ENCODE results near the gene KCNIP1.

The KCNIP1 gene

GRCh38 chr5:170623576-170624181, 119.9 kb downstream of the KCNIP1 start:
- Histone ChIP-seq H3K9ac (ENCODE audit: low read length) (no peak overlapping the region), H3K27me3 (ENCODE audit: insufficient read depth, low read length) (no peaks in the 10 kb centered on the region), H2BK12ac (ENCODE audit: low read length) (no peak overlapping the region), H3K14ac (ENCODE audit: low read length) (no peak overlapping the region), H2AK5ac (ENCODE audit: low read length) (no peak overlapping the region), H3K79me2 (ENCODE audit: control insufficient read depth, insufficient read depth, low read length, poor library complexity) (no peaks in the 10 kb centered on the region), H4K12ac (ENCODE audit: low read depth, low read length) (no peak overlapping the region), H4K8ac (ENCODE audit: low read depth, low read length) (no peak overlapping the region), H3K4me2 (ENCODE audit: low read length) (no peak overlapping the region), H2BK5ac (ENCODE audit: low read depth, low read length, poor library complexity) (no peak overlapping the region), H3K18ac (ENCODE audit: low read length) (no peak overlapping the region), H2AFZ (ENCODE audit: insufficient read depth, low read length, poor library complexity) (no peak overlapping the region), H2BK120ac (ENCODE audit: insufficient read depth, low read length, poor library complexity) (no peak overlapping the region), H3K4me1 (ENCODE audit: control insufficient read depth in 1 of 2, insufficient read depth in 2 of 2, low read length in 2 of 2) (no peaks in the 10 kb centered on the region), H4K91ac (ENCODE audit: low read depth, low read length) (no peak overlapping the region), H3K4me3 (ENCODE audit: low read depth, low read length) (no peak overlapping the region), H3K27ac (ENCODE audit: low read depth, low read length) (no peak overlapping the region), H3K79me1 (ENCODE audit: low read length) (no peaks in the 10 kb centered on the region), H3K36me3 (ENCODE audit: control insufficient read depth in 1 of 2, insufficient read depth in 2 of 2, low read length in 2 of 2) (no peaks in the 10 kb centered on the region), H3K23ac (ENCODE audit: low read length) (no peak overlapping the region), H3K4ac (ENCODE audit: low read depth, low read length) (no peak overlapping the region), H3K9me3 (ENCODE audit: insufficient read depth, low read depth, low read length) (peaks cover 2% of the 10 kb centered on the region)
- peak; percentile 53 to 76 for DNase-seq
- no CpG with 5 or more reads among the region's 16 CpGs for WGBS (ENCODE audit: extremely low coverage, insufficient coverage, insufficient read length)

- Histone ChIP-seq H4K91ac (ENCODE audit: low read depth, low read length) (no peak overlapping the region), H3K79me2 (ENCODE audit: control insufficient read depth, insufficient read depth, low read length, poor library complexity) (no peaks in the 10 kb centered on the region), H3K36me3 (ENCODE audit: control insufficient read depth in 1 of 2, insufficient read depth in 2 of 2, low read length in 2 of 2) (no peaks in the 10 kb centered on the region), H4K8ac (ENCODE audit: low read depth, low read length) (no peak overlapping the region), H3K4me1 (ENCODE audit: control insufficient read depth in 1 of 2, insufficient read depth in 2 of 2, low read length in 2 of 2) (no peaks in the 10 kb centered on the region), H3K4me3 (ENCODE audit: low read depth, low read length) (no peak overlapping the region), H3K4me2 (ENCODE audit: low read length) (no peak overlapping the region), H3K27me3 (ENCODE audit: insufficient read depth, low read length) (no peaks in the 10 kb centered on the region), H3K4ac (ENCODE audit: low read depth, low read length) (no peak overlapping the region), H3K9me3 (ENCODE audit: insufficient read depth, low read depth, low read length) (peaks cover 2% of the 10 kb centered on the region), H2BK120ac (ENCODE audit: insufficient read depth, low read length, poor library complexity) (no peak overlapping the region), H2AK5ac (ENCODE audit: low read length) (no peak overlapping the region), H4K12ac (ENCODE audit: low read depth, low read length) (no peak overlapping the region), H3K79me1 (ENCODE audit: low read length) (no peaks in the 10 kb centered on the region), H3K23ac (ENCODE audit: low read length) (no peak overlapping the region), H3K14ac (ENCODE audit: low read length) (no peak overlapping the region), H3K9ac (ENCODE audit: low read length) (no peak overlapping the region), H2BK12ac (ENCODE audit: low read length) (no peak overlapping the region), H2BK5ac (ENCODE audit: low read depth, low read length, poor library complexity) (no peak overlapping the region), H3K27ac (ENCODE audit: low read depth, low read length) (no peak overlapping the region), H2AFZ (ENCODE audit: insufficient read depth, low read length, poor library complexity) (no peak overlapping the region), H3K18ac (ENCODE audit: low read length) (no peak overlapping the region)
- DNase-seq = no peak
- no CpG with 5 or more reads among the region's 18 CpGs for WGBS (ENCODE audit: extremely low coverage, insufficient coverage, insufficient read length)
Measured at GRCh38 chr5:170625221-170626165, 121.7 kb downstream of the KCNIP1 start.

GRCh38 chr5:170626507-170627150, 122.8 kb downstream of the KCNIP1 start:
- Histone ChIP-seq H2BK12ac (ENCODE audit: low read length) (no peak overlapping the region), H3K79me2 (ENCODE audit: control insufficient read depth, insufficient read depth, low read length, poor library complexity) (no peaks in the 10 kb centered on the region), H3K4ac (ENCODE audit: low read depth, low read length) (no peak overlapping the region), H3K4me3 (ENCODE audit: low read depth, low read length) (no peak overlapping the region), H3K79me1 (ENCODE audit: low read length) (no peaks in the 10 kb centered on the region), H3K4me1 (ENCODE audit: control insufficient read depth in 1 of 2, insufficient read depth in 2 of 2, low read length in 2 of 2) (no peaks in the 10 kb centered on the region), H3K4me2 (ENCODE audit: low read length) (no peak overlapping the region), H3K9me3 (ENCODE audit: insufficient read depth, low read depth, low read length) (peaks cover 2% of the 10 kb centered on the region), H2BK5ac (ENCODE audit: low read depth, low read length, poor library complexity) (no peak overlapping the region), H3K18ac (ENCODE audit: low read length) (no peak overlapping the region), H2AFZ (ENCODE audit: insufficient read depth, low read length, poor library complexity) (no peak overlapping the region), H4K8ac (ENCODE audit: low read depth, low read length) (no peak overlapping the region), H3K27ac (ENCODE audit: low read depth, low read length) (no peak overlapping the region), H4K91ac (ENCODE audit: low read depth, low read length) (no peak overlapping the region), H2BK120ac (ENCODE audit: insufficient read depth, low read length, poor library complexity) (no peak overlapping the region), H3K36me3 (ENCODE audit: control insufficient read depth in 1 of 2, insufficient read depth in 2 of 2, low read length in 2 of 2) (no peaks in the 10 kb centered on the region), H4K12ac (ENCODE audit: low read depth, low read length) (no peak overlapping the region), H3K14ac (ENCODE audit: low read length) (no peak overlapping the region), H3K9ac (ENCODE audit: low read length) (no peak overlapping the region), H3K23ac (ENCODE audit: low read length) (no peak overlapping the region), H2AK5ac (ENCODE audit: low read length) (no peak overlapping the region), H3K27me3 (ENCODE audit: insufficient read depth, low read length) (no peaks in the 10 kb centered on the region)
- no CpG with 5 or more reads among the region's 13 CpGs for WGBS (ENCODE audit: extremely low coverage, insufficient coverage, insufficient read length)
- DNase-seq = no peak

GRCh38 chr5:170627271-170627670, 123.5 kb downstream of the KCNIP1 start:
- Histone ChIP-seq H3K4ac (ENCODE audit: low read depth, low read length) (no peak overlapping the region), H3K14ac (ENCODE audit: low read length) (no peak overlapping the region), H3K79me1 (ENCODE audit: low read length) (no peaks in the 10 kb centered on the region), H4K91ac (ENCODE audit: low read depth, low read length) (no peak overlapping the region), H2AFZ (ENCODE audit: insufficient read depth, low read length, poor library complexity) (no peak overlapping the region), H3K79me2 (ENCODE audit: control insufficient read depth, insufficient read depth, low read length, poor library complexity) (no peaks in the 10 kb centered on the region), H3K4me3 (ENCODE audit: low read depth, low read length) (no peak overlapping the region), H4K12ac (ENCODE audit: low read depth, low read length) (no peak overlapping the region), H3K36me3 (ENCODE audit: control insufficient read depth in 1 of 2, insufficient read depth in 2 of 2, low read length in 2 of 2) (no peaks in the 10 kb centered on the region), H3K9ac (ENCODE audit: low read length) (no peak overlapping the region), H2BK5ac (ENCODE audit: low read depth, low read length, poor library complexity) (no peak overlapping the region), H3K23ac (ENCODE audit: low read length) (no peak overlapping the region), H3K27me3 (ENCODE audit: insufficient read depth, low read length) (no peaks in the 10 kb centered on the region), H3K4me2 (ENCODE audit: low read length) (no peak overlapping the region), H3K9me3 (ENCODE audit: insufficient read depth, low read depth, low read length) (peaks cover 2% of the 10 kb centered on the region), H3K18ac (ENCODE audit: low read length) (no peak overlapping the region), H3K4me1 (ENCODE audit: control insufficient read depth in 1 of 2, insufficient read depth in 2 of 2, low read length in 2 of 2) (peaks cover 0 to 4% of the 10 kb centered on the region in 2 experiments), H2BK120ac (ENCODE audit: insufficient read depth, low read length, poor library complexity) (no peak overlapping the region), H3K27ac (ENCODE audit: low read depth, low read length) (no peak overlapping the region), H2BK12ac (ENCODE audit: low read length) (no peak overlapping the region), H2AK5ac (ENCODE audit: low read length) (no peak overlapping the region), H4K8ac (ENCODE audit: low read depth, low read length) (no peak overlapping the region)
- WGBS (ENCODE audit: extremely low coverage, insufficient coverage, insufficient read length) = no CpG with 5 or more reads among the region's 3 CpGs
- no peak for DNase-seq

All from trophoblast cell (in vitro differentiated cells and primary cell).